HG03135 (cell line): Measurements from ENCODE around the gene MKS1.

Experiments
- ATAC-seq: cut with Tn5 transposase; IDR thresholded peaks from one replicate; pipeline ENCODE4 v1.9.1; 2021; ENCODE audit warnings: mild to moderate bottlenecking, moderate library complexity; ENCODE audit not compliant: unreplicated experiment

Gene MKS1

GRCh38 chr17:58219007-58219788, at the start of gene MKS1:
MKS1 (minus strand) TSS chr17:58219255; CDS start chr17:58219230, 25 bp downstream.
- peak; percentile 93 for ATAC-seq

GRCh38 chr17:58268326-58268725, 49.3 kb upstream of the MKS1 start:
- ATAC-seq = no peak

GRCh38 chr17:58267347-58268324, 48.6 kb upstream of the MKS1 start:
- no peak for ATAC-seq

- ATAC-seq = no peak
Observed at GRCh38 chr17:58265902-58266875, 47.1 kb upstream of the MKS1 start.

GRCh38 chr17:58265271-58265670, 46.2 kb upstream of the MKS1 start:
- ATAC-seq = no peak

- ATAC-seq = no peak
Observed at GRCh38 chr17:58264407-58265103, 45.5 kb upstream of the MKS1 start.

- ATAC-seq = no peak
Observed at GRCh38 chr17:58263773-58264172, 44.7 kb upstream of the MKS1 start.

- ATAC-seq = no peak
Observed at GRCh38 chr17:58262149-58262548, 43.1 kb upstream of the MKS1 start.

GRCh38 chr17:58254803-58255202, 35.7 kb upstream of the MKS1 start:
- no peak for ATAC-seq

- no peak for ATAC-seq
Observed at GRCh38 chr17:58253082-58253481, 34.0 kb upstream of the MKS1 start.

GRCh38 chr17:58252141-58252540, 33.1 kb upstream of the MKS1 start:
- ATAC-seq = no peak

- no peak for ATAC-seq
Observed at GRCh38 chr17:58250344-58251011, 31.4 kb upstream of the MKS1 start.

- peak; percentile 73 for ATAC-seq
Observed at GRCh38 chr17:58249270-58250133, 30.4 kb upstream of the MKS1 start.

- ATAC-seq = no peak
Observed at GRCh38 chr17:58248955-58249269, 29.9 kb upstream of the MKS1 start.

- ATAC-seq = no peak
Observed at GRCh38 chr17:58247511-58248363, 28.7 kb upstream of the MKS1 start.

GRCh38 chr17:58246781-58247180, 27.7 kb upstream of the MKS1 start:
- no peak for ATAC-seq

GRCh38 chr17:58246104-58246740, 27.2 kb upstream of the MKS1 start:
- ATAC-seq = no peak
